Loucy (cell line): ENCODE measurements around the gene ZNF69.

ENCODE experiments used
- EZH2phosphoT487 ChIP-seq: fragments of 200-600 bp; IDR thresholded peaks from 2 replicates; pipeline ENCODE4 v1.6.1; 2018; ENCODE audit warnings: antibody characterized with exemption, mild to moderate bottlenecking, moderate library complexity, borderline replicate concordance
- TF ChIP-seq, protein P1 (sequence below): fragments of 200-600 bp; sonication (generic); conservative IDR thresholded peaks from 2 replicates; pipeline ENCODE4 v1.5.1; 2014; ENCODE audit warnings: mild to moderate bottlenecking, antibody characterized with exemption, low read length

DNA sequence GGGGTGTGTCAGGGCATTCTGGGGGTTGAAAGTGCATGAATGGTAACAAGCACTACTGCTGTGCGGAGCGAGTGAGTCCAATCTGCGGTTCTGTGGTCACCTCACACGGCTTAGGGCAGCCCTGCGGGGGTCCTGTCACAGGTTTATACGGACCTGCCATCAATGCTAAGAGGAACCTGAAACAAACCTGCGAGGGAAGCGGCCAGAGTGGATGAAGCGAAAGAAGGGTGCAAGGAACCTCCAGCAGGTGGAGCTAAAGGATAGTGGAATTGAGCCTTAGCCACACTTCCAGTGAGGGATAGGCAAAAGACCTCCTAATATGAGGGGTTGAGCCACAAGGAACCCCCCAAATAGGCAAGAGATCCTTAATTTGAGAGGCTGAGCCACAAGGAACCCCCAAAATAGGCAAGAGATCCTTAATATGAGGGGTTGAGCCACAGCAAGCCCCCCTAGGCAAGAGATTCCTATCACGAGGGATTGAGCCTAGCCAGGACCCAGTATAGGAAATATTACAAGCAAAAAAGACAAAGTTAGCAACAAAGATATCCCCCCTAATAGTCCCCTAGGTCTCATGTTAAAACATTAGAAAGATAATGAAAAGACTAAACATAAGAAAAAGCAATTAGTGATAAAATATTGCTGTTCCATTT is 6.3 kb upstream of the ZNF69 start:
- TF ChIP-seq, protein P1, sequence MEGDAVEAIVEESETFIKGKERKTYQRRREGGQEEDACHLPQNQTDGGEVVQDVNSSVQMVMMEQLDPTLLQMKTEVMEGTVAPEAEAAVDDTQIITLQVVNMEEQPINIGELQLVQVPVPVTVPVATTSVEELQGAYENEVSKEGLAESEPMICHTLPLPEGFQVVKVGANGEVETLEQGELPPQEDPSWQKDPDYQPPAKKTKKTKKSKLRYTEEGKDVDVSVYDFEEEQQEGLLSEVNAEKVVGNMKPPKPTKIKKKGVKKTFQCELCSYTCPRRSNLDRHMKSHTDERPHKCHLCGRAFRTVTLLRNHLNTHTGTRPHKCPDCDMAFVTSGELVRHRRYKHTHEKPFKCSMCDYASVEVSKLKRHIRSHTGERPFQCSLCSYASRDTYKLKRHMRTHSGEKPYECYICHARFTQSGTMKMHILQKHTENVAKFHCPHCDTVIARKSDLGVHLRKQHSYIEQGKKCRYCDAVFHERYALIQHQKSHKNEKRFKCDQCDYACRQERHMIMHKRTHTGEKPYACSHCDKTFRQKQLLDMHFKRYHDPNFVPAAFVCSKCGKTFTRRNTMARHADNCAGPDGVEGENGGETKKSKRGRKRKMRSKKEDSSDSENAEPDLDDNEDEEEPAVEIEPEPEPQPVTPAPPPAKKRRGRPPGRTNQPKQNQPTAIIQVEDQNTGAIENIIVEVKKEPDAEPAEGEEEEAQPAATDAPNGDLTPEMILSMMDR: peak; percentile 80
- no peak for TF ChIP-seq EZH2phosphoT487
